CD4-positive, alpha-beta T cell treated with Interferon gamma for 1 hour (primary cell): ENCODE measurements around the gene ANKRD10.

Experiments used
- DNase-seq: peaks from one replicate; pipeline ENCODE4 v3.0.0-alpha.2; 2020

ANKRD10 gene

DNA sequence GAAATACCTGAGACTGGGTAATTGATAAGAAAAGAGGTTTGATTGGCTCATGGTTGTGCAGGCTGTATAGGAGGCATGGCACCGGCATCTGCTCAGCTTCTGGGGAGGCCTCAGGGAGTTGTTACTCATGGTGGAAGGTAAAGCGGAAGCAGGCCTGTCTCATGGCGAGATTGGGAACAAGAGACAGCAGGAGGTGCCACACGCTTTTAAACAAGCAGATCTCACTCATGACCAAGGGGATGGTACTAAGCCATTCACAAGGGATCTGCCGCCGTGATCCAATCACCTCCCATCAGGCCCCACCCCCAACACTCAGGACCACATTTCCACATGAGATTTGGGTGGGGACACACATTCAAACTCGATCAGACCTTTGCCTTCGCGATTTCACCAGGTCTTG, 86.2 kb downstream of the ANKRD10 start:
- DNase-seq = no peak
